ENCODE data around the gene NDRG4.

GRCh38 chr16:58476791-58477190, 23.2 kb upstream of the NDRG4 start:
- TF ChIP-seq CTCF (IDR thresholded peaks at IDR 0.05) (no peak), EZH2 (IDR thresholded peaks at IDR 0.05; ENCODE audit: borderline replicate concordance, insufficient read depth, low read depth, low read length, poor library complexity, severe bottlenecking) (no peak)
